MCF 10A (cell line): Measurements from ENCODE around the gene ASF1B. TPM values are rescaled to one million over a fixed set of nuclear protein-coding genes. Genes with fewer than 3 reads are reported as not detected.

Source experiments
- BruUV-seq: library from RNA; stranded (reverse); fragments of 400-500 nt; replicated peaks from 2 replicates; lab custom pipeline; 2021; lab: Mats Ljungman, UMichigan
- CTCF ChIA-PET: fragments of 300-600 bp; sonication (Branson Sonifier 250); formaldehyde crosslinking; extraction: SDS; loops from one replicate; lab custom pipeline; 2021; ENCODE audit warnings: antibody characterized with exemption, inconsistent platforms; lab: Yijun Ruan, JAX
- POLR2A ChIA-PET: fragments of 300-600, 350-650 bp; sonication (Branson Sonifier 250); formaldehyde crosslinking; extraction: SDS; loops from one replicate; lab custom pipeline; 2020; ENCODE audit warnings: antibody characterized with exemption, inconsistent platforms; lab: Yijun Ruan, JAX
- DNase-seq: peaks from one replicate; pipeline ENCODE4 v3.0.0-alpha.2; 2018; ENCODE audit not compliant: unreplicated experiment
- H3K27ac Mint-ChIP-seq: one replicate; pipeline ENCODE4 v1.8.0; 2022; ENCODE audit warnings: mild to moderate bottlenecking, low read depth, mixed read lengths; ENCODE audit not compliant: unreplicated experiment
- H3K27me3 Mint-ChIP-seq: one replicate; pipeline ENCODE4 v1.8.0; 2022; ENCODE audit warnings: mixed read lengths; ENCODE audit not compliant: insufficient read depth, unreplicated experiment
- H3K36me3 Mint-ChIP-seq: one replicate; pipeline ENCODE4 v1.8.0; 2022; ENCODE audit warnings: mild to moderate bottlenecking, moderate library complexity, mixed read lengths; ENCODE audit not compliant: insufficient read depth, unreplicated experiment
- H3K4me1 Mint-ChIP-seq: one replicate; pipeline ENCODE4 v1.8.0; 2022; ENCODE audit warnings: mixed read lengths; ENCODE audit not compliant: insufficient read depth, unreplicated experiment
- H3K4me3 Mint-ChIP-seq: one replicate; pipeline ENCODE4 v1.8.0; 2022; ENCODE audit warnings: mild to moderate bottlenecking, moderate library complexity, mixed read lengths; ENCODE audit not compliant: unreplicated experiment
- H3K9me3 Mint-ChIP-seq: one replicate; pipeline ENCODE4 v1.8.0; 2022; ENCODE audit warnings: mixed read lengths; ENCODE audit not compliant: unreplicated experiment
- CTCF ChIP-seq: fragments of 200-600 bp; IDR thresholded peaks from one replicate; pipeline ENCODE4 v1.8.0; 2022; ENCODE audit warnings: antibody characterized with exemption, mild to moderate bottlenecking; ENCODE audit not compliant: unreplicated experiment
- intact Hi-C: fragments of 100-400 bp; cut with micrococcal nuclease; formaldehyde crosslinking; loops from 2 replicates; pipeline ENCODE4 v1.14.1; 2022
- total RNA-seq: library from RNA; stranded (reverse); gene quantifications from 2 replicates; pipeline ENCODE4 v1.2.3, GENCODE V29; 2022

ASF1B gene
- total RNA-seq, 1 experiment from 2014 or later: 7.0 TPM

- Mint-ChIP-seq H3K27me3 (no peaks in the 10 kb centered on the region), H3K36me3 (peaks cover 5% of the 10 kb centered on the region), H3K4me1 (peaks cover 3% of the 10 kb centered on the region), H3K9me3 (no peaks in the 10 kb centered on the region), H3K27ac (no peak overlapping the region), H3K4me3 (no peak overlapping the region)
- no peak for TF ChIP-seq CTCF
- BruUV-seq: no TSS peak
- intact Hi-C loops: no loop called here
- POLR2A ChIA-PET: interaction anchor here (1.4 kb wide), 1 partner anchor 9 kb away, joined by 4 read pairs; the partner anchor contains the start of gene ASF1B
- CTCF ChIA-PET: interaction anchor here (0.6 to 1.3 kb wide), 3 partner anchors 8 to 248 kb away, joined by 3 read pairs; partner anchors contain the start of gene ASF1B
- no peak for DNase-seq
Observed at GRCh38 chr19:14127929-14128509, 8.4 kb downstream of the ASF1B start.

DNA sequence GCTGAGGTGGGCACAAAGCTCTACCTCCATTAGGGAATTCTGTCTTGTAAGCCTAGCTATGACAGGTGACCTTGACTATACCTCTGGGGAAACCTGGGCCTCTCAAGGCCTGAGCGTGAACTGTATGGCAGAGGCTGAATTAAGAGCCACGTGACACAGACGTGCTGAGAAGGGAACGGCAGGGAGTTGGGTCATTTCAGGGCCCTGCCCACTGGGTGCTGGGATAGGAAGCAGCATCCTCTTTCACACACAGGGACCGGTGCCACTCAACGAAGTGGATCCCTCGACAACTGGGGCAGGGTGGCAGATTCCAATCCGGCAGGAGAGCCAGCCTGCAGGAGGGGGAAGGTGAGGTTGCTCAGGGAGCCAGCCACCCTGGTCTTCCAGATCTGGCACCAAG is 9.2 kb downstream of the ASF1B start:
- Mint-ChIP-seq H3K4me1 (peaks cover 3% of the 10 kb centered on the region), H3K4me3 (no peak overlapping the region), H3K27ac (no peak overlapping the region), H3K36me3 (peaks cover 5% of the 10 kb centered on the region), H3K9me3 (no peaks in the 10 kb centered on the region), H3K27me3 (no peaks in the 10 kb centered on the region)
- DNase-seq: no peak
- BruUV-seq: no TSS peak
- intact Hi-C loops: no loop called here
- CTCF ChIA-PET: no interaction called here
- POLR2A ChIA-PET: interaction anchor here (2.6 kb wide), 1 partner anchor 9 kb away, joined by 9 read pairs; the partner anchor contains the start of gene ASF1B
- TF ChIP-seq CTCF: no peak

- POLR2A ChIA-PET: no interaction called here
- no peaks in the 10 kb centered on the region for H3K9me3 Mint-ChIP-seq
- no TSS peak for BruUV-seq
- intact Hi-C loops: no loop called here
- peaks cover 11% of the 10 kb centered on the region for H3K4me1 Mint-ChIP-seq
- DNase-seq: no peak
- TF ChIP-seq CTCF: no peak
- no peak overlapping the region for H3K27ac Mint-ChIP-seq
- H3K27me3 Mint-ChIP-seq: no peaks in the 10 kb centered on the region
- no peaks in the 10 kb centered on the region for H3K36me3 Mint-ChIP-seq
- CTCF ChIA-PET: interaction anchor here (1.1 to 3.2 kb wide), 3 partner anchors 14 to 243 kb away, joined by 3 to 17 read pairs (median 4); partner anchors contain the start of gene ASF1B
- no peak overlapping the region for H3K4me3 Mint-ChIP-seq
Observed at GRCh38 chr19:14122924-14123323, 13.5 kb downstream of the ASF1B start.

GRCh38 chr19:14120497-14120780 is 15.9 kb downstream of the ASF1B start:
- H3K9me3 Mint-ChIP-seq: no peaks in the 10 kb centered on the region
- BruUV-seq: no TSS peak

More at GRCh38 chr19:14120497-14120780, 15.9 kb downstream of the ASF1B start:
- H3K4me3 Mint-ChIP-seq: no peak overlapping the region
- no peaks in the 10 kb centered on the region for H3K36me3 Mint-ChIP-seq
- no peak for TF ChIP-seq CTCF
- H3K27ac Mint-ChIP-seq: no peak overlapping the region
- no peaks in the 10 kb centered on the region for H3K27me3 Mint-ChIP-seq
- POLR2A ChIA-PET: no interaction called here
- intact Hi-C loops: no loop called here
- H3K4me1 Mint-ChIP-seq: peaks cover 18% of the 10 kb centered on the region
- CTCF ChIA-PET: no interaction called here
- DNase-seq: no peak
